GM10847 (cell line): Measurements from ENCODE around the gene DARS2.
A peak's percentile ranks its signal among the peaks of the same experiment; 100 is the strongest.

ENCODE experiments used
- POLR2A ChIP-seq: IDR thresholded peaks from 2 replicates; pipeline ENCODE4 v1.6.1; 2011; ENCODE audit not compliant: insufficient read length; ENCODE audit errors: extremely low read depth

DARS2 gene, protein sequence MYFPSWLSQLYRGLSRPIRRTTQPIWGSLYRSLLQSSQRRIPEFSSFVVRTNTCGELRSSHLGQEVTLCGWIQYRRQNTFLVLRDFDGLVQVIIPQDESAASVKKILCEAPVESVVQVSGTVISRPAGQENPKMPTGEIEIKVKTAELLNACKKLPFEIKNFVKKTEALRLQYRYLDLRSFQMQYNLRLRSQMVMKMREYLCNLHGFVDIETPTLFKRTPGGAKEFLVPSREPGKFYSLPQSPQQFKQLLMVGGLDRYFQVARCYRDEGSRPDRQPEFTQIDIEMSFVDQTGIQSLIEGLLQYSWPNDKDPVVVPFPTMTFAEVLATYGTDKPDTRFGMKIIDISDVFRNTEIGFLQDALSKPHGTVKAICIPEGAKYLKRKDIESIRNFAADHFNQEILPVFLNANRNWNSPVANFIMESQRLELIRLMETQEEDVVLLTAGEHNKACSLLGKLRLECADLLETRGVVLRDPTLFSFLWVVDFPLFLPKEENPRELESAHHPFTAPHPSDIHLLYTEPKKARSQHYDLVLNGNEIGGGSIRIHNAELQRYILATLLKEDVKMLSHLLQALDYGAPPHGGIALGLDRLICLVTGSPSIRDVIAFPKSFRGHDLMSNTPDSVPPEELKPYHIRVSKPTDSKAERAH

DNA sequence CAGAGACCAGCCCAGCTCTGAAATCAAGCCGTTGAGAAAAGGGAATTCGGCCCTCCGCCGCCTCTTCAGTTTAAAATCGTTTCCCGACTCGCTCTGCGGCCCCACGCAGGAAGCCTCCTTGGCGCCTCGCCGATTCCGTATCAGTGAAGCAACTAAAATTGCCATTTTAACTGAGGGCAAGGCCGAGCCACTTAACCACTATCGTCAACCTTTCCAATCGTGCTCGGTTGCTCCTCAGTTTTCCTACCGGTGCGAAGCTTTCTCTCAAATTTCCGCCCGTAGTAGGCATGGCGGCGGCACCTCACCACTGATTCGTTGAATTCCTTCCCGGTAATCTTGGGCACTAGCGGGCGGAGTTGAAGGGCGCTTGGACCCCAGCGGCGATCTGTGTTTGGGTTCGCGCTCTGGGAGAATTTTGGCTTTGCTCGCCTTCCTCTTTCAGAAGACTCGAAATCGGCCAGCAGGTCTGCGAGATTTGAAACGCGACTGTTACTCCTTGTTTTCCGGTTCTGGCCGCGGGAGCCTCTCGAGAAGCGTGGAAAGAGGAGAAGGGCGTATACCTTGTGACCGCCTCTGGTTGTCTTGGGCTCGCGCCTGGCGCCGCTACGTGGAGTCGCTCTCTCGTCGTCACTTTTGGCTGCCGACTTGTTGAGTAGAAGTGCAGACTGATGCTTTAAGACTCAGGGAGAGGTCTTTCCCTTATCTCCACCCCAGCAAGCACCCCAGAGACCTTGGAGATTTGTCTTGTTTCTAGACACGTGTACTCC is at the start of gene DARS2, which contains the start of gene CENPL:
Gene DARS2 (plus strand): TSS at position 359 of the 767 bp plus-strand sequence. CDS start 557 bp downstream, outside the sequence.
Gene CENPL (minus strand): TSS at position 569 of the 767 bp plus-strand sequence. CDS start 13,584 bp downstream, outside the sequence.
- peak; percentile 52 for TF ChIP-seq POLR2A

DNA sequence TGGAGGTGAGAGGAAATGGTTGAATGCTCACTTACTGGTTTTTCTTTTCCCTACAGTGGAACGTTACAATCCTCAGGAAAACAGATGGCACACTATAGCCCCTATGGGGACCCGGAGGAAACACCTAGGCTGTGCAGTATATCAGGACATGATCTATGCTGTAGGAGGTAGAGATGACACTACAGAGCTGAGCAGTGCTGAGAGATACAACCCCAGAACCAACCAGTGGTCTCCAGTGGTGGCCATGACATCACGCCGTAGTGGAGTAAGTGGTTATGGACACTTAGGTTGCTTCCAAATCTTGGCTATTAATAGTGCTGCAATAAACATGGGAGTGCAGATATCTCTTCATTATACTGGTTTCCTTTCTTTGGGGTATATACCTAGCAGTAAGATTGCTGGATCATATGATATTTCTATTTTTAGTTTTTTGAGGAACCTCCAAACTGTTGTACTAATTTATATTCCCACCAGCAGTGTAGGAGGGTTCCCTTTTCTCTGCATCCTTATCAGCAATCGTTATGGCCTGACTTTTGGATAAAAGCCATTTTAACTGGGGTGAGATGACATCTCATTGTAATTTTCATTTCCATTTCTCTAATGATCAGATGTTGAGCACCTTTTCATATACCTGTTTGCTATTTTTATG is 48.8 kb upstream of the DARS2 start:
- TF ChIP-seq POLR2A: no peak

GRCh38 chr1:173779936-173780335 is 44.5 kb upstream of the DARS2 start:
- TF ChIP-seq POLR2A: no peak

GRCh38 chr1:173784997-173785396 is 39.5 kb upstream of the DARS2 start:
- TF ChIP-seq POLR2A: no peak

DNA sequence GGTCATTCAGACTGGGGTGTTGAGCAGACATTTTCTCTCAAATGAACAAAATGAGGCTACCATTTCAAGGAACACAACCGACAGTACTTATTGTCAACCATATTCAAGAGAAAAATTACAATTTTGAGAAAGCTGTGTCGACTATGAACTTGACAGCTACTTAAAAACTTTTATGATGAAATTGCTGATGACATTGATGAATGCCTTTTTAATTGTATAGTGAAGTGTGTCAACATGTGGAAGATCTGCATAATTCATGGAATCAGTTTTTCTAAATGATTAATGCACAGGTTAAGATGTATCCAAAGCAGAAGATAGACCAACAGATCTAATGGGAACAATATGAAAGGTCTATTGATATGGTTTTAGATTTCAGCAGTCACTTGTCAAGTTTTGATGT is 34.6 kb upstream of the DARS2 start:
- TF ChIP-seq POLR2A: no peak

DNA sequence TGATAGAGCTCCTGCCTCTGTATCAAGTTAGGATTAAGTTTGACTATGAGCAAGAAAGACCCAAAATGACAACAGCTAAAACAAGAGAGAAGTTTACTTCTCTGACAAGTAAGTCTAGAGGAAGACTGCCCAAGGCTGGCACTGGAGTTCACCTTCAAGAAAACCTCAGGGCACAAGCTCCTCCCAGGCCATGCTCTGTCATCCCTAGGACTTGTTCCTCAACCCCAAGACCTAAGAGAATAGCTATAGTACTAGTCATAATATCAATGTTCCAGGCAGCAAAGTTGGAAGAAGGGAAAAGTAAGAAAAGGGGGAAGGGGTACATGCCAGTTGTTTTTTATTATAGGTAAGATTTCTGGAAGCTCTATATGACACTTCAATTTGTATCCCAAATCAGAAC is 26.4 kb upstream of the DARS2 start:
- no peak for TF ChIP-seq POLR2A

DNA sequence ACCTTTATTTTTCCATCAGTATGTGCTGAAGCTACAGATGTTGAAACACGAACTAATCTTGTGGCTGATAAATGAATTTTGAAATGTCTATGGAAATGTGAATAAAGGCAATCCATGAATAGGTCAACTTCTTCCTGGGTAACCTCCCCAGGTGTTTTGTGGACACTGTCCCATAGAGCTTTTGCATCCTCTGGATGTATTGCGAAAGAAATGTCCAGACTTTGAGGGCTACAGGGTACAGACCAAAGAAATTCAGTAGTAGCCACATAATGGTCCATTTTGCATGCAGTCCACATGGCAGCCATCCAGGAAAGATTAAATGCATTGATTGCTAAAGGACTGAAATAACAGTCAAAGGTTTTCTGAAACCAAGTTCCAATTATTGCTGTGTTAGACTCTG is 21.5 kb upstream of the DARS2 start:
- TF ChIP-seq POLR2A: no peak

DNA sequence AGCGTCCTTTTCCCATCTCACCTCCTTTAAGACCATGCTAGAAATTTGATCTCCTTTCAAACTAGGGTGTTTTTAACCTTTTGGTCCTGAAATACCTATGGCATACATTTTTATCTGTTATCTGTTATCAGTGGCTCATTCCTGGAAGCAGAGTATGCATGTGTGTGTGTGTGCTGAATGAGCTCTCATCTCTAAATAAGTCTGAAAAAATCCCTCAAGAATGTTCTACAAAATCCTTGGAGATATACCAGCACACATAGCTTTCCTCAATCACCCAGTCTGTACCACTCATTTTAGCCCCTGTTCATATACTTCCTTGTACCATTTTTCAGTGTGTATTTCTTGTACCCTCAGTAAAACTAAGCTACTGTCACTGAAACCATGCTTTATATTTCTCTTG is 6.0 kb upstream of the DARS2 start:
- TF ChIP-seq POLR2A: no peak

- no peak for TF ChIP-seq POLR2A
Measured at GRCh38 chr1:173821680-173822079, 2.8 kb upstream of the DARS2 start.

- TF ChIP-seq POLR2A: no peak
Measured at GRCh38 chr1:173823781-173824314, 625 bp upstream of the DARS2 start.

DNA sequence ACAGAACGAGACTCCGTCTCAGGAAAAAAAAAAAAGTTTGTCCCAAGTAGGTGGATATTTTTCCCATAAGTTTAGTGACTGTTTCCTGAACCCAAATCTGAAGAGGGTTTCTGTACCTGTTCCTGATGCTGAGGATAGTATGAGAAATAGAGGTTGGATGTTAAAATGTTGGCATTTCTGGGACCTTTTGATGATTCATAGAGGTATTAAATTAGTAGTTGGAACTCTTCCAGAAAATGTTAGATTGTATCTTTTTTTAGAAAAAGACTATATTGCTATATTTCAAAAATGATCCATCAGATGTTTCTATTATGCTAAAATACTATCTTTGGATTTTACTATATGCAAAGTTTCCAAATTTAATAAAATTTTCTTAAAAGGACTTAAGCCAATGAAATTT is 3.1 kb downstream of the DARS2 start:
- no peak for TF ChIP-seq POLR2A

GRCh38 chr1:173832748-173833147 is 8.3 kb downstream of the DARS2 start:
- no peak for TF ChIP-seq POLR2A

GRCh38 chr1:173852105-173852504 is 27.6 kb downstream of the DARS2 start:
- no peak for TF ChIP-seq POLR2A

DNA sequence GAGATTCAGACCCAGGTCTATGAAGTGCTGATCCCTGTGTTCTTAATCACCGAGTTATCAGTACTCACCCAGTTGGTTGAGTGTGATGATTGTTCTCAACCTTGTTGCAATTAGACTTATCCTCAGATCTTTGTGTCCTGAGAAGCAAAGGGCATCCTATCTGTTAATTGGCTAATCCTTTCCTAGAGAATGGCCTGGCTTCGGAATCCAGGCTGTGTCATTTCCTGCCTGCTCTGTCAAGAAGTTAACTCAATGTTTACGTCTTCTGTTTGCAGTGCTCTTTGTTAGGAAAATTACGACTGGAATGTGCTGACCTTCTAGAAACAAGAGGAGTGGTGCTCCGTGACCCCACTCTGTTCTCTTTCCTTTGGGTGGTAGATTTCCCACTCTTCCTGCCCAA is 28.6 kb downstream of the DARS2 start:
- no peak for TF ChIP-seq POLR2A

GRCh38 chr1:173856014-173856413 is 31.5 kb downstream of the DARS2 start:
- no peak for TF ChIP-seq POLR2A

GRCh38 chr1:173856903-173857302 is 32.4 kb downstream of the DARS2 start:
- no peak for TF ChIP-seq POLR2A
